Left hindlimb (tissue), 1 donor: ENCODE measurements around the gene CAPN3.

ENCODE experiments used
- DNase-seq: peaks from one replicate; pipeline ENCODE4 v3.0.0-alpha.2; 2018

CAPN3 gene

DNA sequence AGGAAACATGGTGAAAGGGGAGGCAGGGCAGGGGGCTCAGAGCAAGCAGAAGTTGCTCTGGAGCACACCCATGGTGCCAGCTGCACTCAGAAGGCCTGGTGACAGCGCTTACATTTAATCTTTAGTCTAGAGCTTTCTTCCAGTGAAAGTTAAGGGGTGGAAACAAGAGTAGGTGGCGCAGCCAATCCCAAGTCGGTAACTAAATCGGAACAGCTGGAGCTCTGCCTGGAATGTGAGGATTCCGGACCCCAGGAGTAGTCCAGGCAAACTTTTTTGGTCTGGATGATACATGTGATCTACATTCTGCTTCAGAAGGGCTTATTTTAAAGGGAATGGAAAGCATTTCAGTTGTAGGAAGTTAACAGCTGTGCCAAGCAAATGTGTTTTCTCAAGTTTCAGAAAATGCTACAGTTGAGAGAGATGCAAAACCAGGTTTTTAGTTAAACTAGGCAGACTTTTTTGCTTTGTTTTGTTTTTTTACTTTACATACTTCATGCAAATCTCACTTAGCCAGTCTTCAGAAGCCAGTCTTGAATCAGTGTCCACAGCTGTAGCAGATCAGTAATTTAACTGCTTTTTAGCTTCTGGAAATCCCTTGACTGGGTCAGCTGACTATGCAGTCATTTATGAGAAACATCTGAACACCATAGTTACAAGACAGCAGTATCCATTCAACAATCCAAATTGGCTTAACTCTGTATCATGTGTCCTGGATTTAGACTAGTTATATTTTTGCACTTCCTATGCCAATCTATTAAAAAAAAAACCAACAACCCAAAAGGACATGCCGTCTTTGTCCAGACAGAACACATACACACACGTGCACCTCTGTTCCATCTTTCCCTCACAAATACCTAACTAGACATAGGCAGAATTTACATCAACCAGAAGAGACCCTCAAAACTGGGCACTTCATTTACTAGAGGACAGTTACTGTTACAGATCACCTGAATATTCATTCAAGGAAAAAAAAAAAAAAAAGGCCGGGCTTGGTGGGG, 98.4 kb downstream of the CAPN3 start:
- DNase-seq: peak; percentile 95

- no peak for DNase-seq
Measured at GRCh38 chr15:42461261-42461660, 102.0 kb downstream of the CAPN3 start.
